ENCODE data around the gene EPHA8. TPM values are rescaled to one million over a fixed set of nuclear protein-coding genes. Genes with fewer than 3 reads are reported as not detected.

Gene EPHA8
- total and polyA plus RNA-seq, 5 experiments from 2014 or later, result not detected

DNA sequence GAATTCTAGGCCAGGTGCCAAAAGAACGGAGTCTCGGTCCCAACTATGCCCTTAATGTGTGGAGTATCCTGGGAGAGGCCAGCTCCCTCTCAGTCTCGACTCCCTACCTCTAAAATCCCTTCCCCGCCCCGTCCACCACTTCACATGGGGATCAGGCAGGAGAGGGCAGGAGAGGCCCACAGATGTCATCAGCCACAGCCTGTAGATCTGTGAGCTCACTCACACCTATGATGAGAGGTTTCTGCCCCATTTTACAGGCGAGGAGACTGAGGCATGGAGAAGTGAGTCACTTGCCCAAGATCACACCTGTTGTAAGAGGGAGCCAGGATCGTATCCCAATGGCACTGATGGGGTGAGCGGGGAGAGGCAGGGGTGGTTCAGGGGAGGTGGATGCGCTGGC is 20.4 kb upstream of the EPHA8 start:
- no peak overlapping the region for H3K27ac Mint-ChIP-seq
- peak overlapping the region in 1 of 10 donors; percentile 12 for H3K4me3 Mint-ChIP-seq
- peaks cover 3 to 21% (median 17%) of the 10 kb centered on the region in 5 donors for H3K27me3 Mint-ChIP-seq
- ATAC-seq, result no peak
- POLR2A ChIA-PET, result no interaction called here
- H3K4me1 Mint-ChIP-seq, result peaks cover 16 to 22% (median 19%) of the 10 kb centered on the region in 4 donors
- no peaks in the 10 kb centered on the region for H3K9me3 Mint-ChIP-seq
- H3K36me3 Mint-ChIP-seq, result no peaks in the 10 kb centered on the region
- DNase-seq, result no peak

DNA sequence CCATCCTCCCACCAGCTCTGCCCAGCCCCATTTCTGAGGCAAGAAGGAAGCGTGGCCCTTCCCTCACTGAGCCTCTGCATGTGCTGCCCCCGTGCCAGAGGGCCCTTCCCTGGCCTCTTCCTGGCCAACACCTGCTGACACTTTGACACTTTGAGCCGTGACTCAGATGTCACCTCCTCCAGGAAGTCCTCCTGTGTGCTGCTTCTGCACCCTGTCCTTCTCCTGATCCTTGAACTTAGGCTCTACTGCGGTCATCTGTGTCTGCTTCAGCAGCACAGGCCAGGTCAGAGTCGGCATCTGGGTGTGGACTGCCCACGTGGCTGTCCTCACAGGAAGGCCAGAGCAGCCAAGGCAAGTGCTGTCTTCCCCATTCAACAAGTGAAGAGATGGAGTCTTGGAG is 19.6 kb upstream of the EPHA8 start:
- H3K36me3 Mint-ChIP-seq, result no peaks in the 10 kb centered on the region
- DNase-seq (no peak), ATAC-seq (no peak)
- H3K9me3 Mint-ChIP-seq, result no peaks in the 10 kb centered on the region
- H3K27ac Mint-ChIP-seq, result peak overlapping the region in 1 of 10 donors; percentile 80
- H3K4me1 Mint-ChIP-seq, result peaks cover 13 to 20% (median 15%) of the 10 kb centered on the region in 4 donors
- no peak overlapping the region for H3K4me3 Mint-ChIP-seq
- peaks cover 6 to 28% (median 25%) of the 10 kb centered on the region in 5 donors for H3K27me3 Mint-ChIP-seq
- POLR2A ChIA-PET, result no interaction called here

DNA sequence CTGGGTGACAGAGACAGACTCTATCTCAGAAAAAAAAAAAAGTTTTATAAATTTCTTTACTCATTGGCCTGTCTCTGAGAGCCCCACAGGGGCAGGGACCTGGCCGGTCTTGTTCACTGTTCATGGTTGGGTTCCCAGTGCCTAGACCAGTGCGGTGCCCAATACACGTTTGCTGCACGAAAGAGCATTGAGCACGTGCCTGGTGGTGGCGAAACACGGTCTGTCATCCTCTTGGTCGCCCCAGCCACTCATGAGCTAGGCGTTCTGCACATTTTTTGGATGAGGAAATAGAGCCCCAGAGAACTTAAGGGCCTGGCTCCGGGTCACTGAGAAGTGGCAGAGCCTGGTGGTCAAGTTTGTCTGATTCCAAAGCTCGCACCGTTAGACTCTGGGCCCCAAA is 18.7 kb upstream of the EPHA8 start:
- no peak overlapping the region for H3K4me3 Mint-ChIP-seq
- H3K27ac Mint-ChIP-seq, result no peak overlapping the region
- no peaks in the 10 kb centered on the region for H3K36me3 Mint-ChIP-seq
- ATAC-seq, result no peak
- H3K9me3 Mint-ChIP-seq, result no peaks in the 10 kb centered on the region
- POLR2A ChIA-PET, result no interaction called here
- no peak for DNase-seq
- H3K4me1 Mint-ChIP-seq, result peaks cover 4 to 12% (median 9%) of the 10 kb centered on the region in 4 donors
- H3K27me3 Mint-ChIP-seq, result peaks cover 11 to 38% (median 33%) of the 10 kb centered on the region in 5 donors

DNA sequence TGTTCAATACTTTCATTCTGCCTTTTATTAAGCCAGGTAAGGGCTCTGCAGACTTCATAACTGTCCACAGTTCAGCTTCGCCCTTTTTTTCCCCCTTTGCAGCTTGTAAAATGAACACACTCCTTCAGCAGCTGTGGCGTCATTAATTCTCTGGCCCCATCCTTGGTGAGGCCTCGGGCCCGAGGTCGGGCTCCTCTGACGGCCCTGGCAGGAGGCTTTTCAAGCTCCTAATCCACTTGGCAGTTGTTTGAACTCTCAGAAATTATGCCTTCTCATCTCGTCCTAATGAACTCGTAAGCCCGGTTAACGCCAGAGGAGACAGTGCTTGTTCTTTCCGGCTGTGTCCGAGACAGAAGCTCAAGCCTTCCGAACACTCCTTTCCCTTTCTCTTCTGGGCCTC is 18.1 kb upstream of the EPHA8 start:
- H3K27me3 Mint-ChIP-seq, result peaks cover 12 to 41% (median 35%) of the 10 kb centered on the region in 5 donors
- DNase-seq (no peak), ATAC-seq (no peak)
- POLR2A ChIA-PET, result no interaction called here
- peaks cover 0 to 10% (median 5%) of the 10 kb centered on the region in 4 donors for H3K4me1 Mint-ChIP-seq
- H3K36me3 Mint-ChIP-seq, result no peaks in the 10 kb centered on the region
- H3K9me3 Mint-ChIP-seq, result no peaks in the 10 kb centered on the region
- no peak overlapping the region for H3K4me3 Mint-ChIP-seq
- H3K27ac Mint-ChIP-seq, result no peak overlapping the region

DNA sequence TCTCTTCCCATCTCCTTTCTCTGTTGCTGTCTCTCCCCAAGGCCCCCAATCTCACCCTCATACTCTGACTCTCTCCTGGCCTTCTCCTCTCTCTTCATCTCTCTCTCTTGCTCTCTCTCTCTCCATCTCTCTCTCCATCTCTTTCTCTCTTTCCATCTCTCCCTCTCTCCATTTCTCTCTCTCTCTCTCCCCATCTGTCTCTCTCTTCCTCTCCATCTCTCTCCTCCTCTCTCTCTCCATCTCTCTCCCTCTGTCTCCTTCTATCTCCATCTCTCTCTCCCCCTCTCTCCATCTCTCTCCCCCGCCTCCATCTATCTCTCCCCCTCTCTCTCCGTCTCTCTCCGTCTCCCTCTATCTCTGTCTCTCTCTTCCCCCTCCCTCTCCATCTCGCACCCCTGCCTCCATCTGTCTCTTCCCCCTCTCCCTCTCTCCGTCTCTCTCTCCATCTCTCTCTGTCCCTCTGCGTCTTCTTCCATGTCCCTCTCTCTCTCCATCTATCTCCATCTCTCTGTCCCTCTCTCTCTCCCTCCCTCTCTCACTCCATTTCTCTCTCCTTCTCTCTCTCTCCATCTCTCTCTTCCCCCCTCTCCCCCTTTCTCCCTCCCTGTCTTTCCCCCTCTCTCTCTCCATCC is 16.0 kb upstream of the EPHA8 start:
- no peak overlapping the region for H3K27ac Mint-ChIP-seq
- POLR2A ChIA-PET, result no interaction called here
- H3K4me1 Mint-ChIP-seq, result peaks cover 0 to 4% (median 0%) of the 10 kb centered on the region in 4 donors
- H3K9me3 Mint-ChIP-seq, result no peaks in the 10 kb centered on the region
- peaks cover 14 to 59% (median 45%) of the 10 kb centered on the region in 5 donors for H3K27me3 Mint-ChIP-seq
- ATAC-seq (no peak), DNase-seq (no peak)
- H3K4me3 Mint-ChIP-seq, result no peak overlapping the region
- H3K36me3 Mint-ChIP-seq, result no peaks in the 10 kb centered on the region

DNA sequence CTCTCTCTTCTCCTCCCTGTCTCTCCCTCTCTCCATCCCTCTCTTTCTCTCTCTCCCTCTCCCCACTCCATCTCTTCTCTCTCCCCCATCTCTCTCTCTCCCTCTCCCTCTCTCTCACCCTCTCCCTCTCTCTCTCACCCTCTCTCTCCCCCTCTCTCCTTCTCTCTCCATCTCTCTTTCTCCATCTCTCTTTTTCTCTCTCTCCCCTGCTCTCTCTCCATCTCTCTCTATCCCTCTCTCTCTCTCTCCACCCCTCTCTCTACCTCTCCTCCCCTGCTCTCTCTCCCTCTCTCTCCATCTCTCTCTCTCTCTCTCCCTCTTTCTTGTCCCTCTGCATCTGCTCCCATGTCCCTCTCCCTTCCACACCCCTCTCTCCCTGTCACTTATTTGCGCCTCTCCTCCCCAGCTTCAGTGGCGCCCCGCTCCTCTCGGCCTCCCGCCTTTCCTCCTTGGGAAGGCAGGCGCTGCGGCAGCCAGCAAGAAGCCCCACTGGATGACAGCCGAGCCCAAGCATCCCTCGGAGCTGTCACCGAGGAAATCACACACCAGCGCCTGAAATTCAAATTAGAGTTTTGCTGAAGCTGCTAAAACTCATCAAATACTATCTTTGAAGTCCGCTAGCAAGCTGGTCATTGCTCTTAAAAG is 15.3 kb upstream of the EPHA8 start:
- no peaks in the 10 kb centered on the region for H3K36me3 Mint-ChIP-seq
- POLR2A ChIA-PET, result no interaction called here
- no peak for DNase-seq
- H3K9me3 Mint-ChIP-seq, result no peaks in the 10 kb centered on the region
- peaks cover 16 to 65% (median 52%) of the 10 kb centered on the region in 5 donors for H3K27me3 Mint-ChIP-seq
- H3K27ac Mint-ChIP-seq, result no peak overlapping the region
- ATAC-seq, result no peak
- no peak overlapping the region for H3K4me3 Mint-ChIP-seq
- H3K4me1 Mint-ChIP-seq, result peaks cover 0 to 4% (median 0%) of the 10 kb centered on the region in 4 donors

DNA sequence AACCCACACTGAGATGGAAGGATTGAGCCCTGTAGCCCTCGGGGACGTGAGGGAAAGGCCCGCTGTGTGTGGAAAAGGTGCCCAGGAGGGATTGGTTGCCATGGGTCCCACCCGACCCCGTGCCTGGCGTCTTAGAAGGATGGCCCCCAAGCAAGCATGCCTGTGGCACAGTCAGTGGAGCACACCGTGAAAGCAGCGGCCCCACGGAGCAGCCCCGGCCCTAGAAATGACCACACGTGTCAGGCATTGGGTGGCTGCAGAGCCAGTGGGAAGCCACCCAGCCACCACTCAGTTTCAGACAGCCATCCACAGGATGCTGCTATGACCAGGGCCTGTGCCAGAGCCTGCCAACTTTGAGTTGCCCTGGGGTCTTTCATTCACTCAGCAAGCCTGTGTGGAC is 13.3 kb upstream of the EPHA8 start:
- H3K4me1 Mint-ChIP-seq, result peaks cover 0 to 4% (median 4%) of the 10 kb centered on the region in 4 donors
- POLR2A ChIA-PET, result no interaction called here
- H3K27ac Mint-ChIP-seq, result no peak overlapping the region
- H3K4me3 Mint-ChIP-seq, result no peak overlapping the region
- H3K36me3 Mint-ChIP-seq, result no peaks in the 10 kb centered on the region
- no peak for ATAC-seq
- H3K27me3 Mint-ChIP-seq, result peaks cover 18 to 83% (median 59%) of the 10 kb centered on the region in 5 donors
- DNase-seq, result peak in 1 of 10 donors; percentile 48
- H3K9me3 Mint-ChIP-seq, result no peaks in the 10 kb centered on the region

DNA sequence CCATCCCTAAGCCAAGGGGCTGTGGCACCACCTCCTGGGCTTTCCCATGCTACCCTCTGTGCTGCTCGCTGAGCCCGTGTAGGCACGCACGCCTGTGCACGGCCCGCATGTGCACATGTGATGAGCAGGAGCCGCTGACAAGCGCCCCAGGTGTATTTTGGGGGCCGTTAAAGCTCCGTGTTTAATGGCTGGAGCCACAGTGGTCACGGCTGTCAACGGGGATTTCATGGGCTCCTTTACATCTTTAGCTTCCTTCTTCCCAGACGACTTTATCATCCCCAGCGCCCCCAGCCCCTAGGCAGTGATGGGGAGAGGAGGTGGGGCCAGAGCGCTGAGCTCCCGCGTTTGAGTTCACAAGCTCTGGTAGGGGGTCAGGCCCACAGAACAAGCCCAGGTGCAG is 11.7 kb upstream of the EPHA8 start:
- peaks cover 0 to 6% (median 4%) of the 10 kb centered on the region in 4 donors for H3K4me1 Mint-ChIP-seq
- POLR2A ChIA-PET, result no interaction called here
- peaks cover 24 to 93% (median 65%) of the 10 kb centered on the region in 5 donors for H3K27me3 Mint-ChIP-seq
- ATAC-seq, result no peak
- no peaks in the 10 kb centered on the region for H3K9me3 Mint-ChIP-seq
- DNase-seq, result peak in 1 of 10 donors; percentile 45
- no peak overlapping the region for H3K4me3 Mint-ChIP-seq
- H3K27ac Mint-ChIP-seq, result no peak overlapping the region
- no peaks in the 10 kb centered on the region for H3K36me3 Mint-ChIP-seq

DNA sequence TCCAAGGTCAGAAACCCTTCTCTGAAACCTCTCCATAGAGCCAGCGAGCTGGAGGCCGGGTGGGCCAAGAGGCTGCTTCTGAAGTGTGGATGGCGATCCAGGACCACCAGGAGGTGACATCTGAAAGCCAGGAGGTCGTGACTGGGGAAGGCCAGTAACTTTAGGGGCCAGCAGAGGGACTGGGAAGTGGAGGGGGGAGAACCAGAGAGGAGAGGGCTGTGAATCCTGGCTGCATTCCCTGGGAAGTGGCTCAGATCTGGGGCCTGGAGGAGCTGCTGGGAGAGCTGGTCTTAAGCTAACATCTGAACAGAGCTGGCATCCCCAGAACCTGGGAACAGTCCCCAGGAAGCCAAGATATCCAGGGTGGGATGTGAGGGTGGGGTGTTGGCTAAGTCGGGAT is 11.3 kb upstream of the EPHA8 start:
- DNase-seq, result no peak
- peaks cover 0 to 6% (median 3%) of the 10 kb centered on the region in 4 donors for H3K4me1 Mint-ChIP-seq
- no peaks in the 10 kb centered on the region for H3K36me3 Mint-ChIP-seq
- no peak overlapping the region for H3K27ac Mint-ChIP-seq
- no peak overlapping the region for H3K4me3 Mint-ChIP-seq
- no peak for ATAC-seq
- H3K9me3 Mint-ChIP-seq, result no peaks in the 10 kb centered on the region
- POLR2A ChIA-PET, result no interaction called here
- peaks cover 25 to 93% (median 66%) of the 10 kb centered on the region in 5 donors for H3K27me3 Mint-ChIP-seq

DNA sequence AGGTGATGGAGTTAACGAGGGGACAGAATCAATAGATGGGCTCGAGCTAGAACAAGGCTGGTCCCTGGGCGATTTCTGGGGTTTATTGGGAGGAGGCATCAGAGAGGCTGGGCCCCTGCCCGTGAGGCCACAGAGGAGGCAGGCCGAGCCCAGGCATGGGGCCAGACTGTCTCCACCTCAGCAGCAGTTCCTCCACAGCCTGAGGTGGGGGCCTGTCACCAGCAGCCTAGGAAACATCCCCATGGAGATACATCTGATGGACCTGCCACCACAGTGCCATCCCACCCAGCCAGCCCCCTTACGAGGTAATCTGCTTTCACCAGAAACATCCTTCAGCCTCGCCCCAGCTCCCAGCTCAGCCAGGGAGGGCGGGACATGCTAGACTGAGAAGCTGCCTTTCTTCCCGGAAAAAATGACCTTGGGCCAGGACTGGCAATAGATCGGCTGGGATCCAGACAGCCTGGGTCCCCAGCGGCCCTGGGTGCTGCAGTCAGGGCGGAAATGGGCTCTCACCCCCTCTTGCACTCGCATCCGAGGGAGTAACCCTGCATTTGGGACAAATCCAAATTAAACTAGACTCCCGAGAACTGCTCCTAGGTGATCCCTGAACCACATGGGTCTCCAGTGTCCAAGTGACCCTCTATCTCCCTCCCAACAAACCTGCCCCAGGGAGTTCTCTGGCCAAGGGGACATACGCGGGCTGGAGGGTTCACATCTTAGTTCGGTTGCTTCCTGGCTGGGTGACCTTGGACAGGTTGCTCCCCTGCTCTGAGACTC is 10.0 kb upstream of the EPHA8 start:
- no peak overlapping the region for H3K27ac Mint-ChIP-seq
- peaks cover 0 to 2% (median 0%) of the 10 kb centered on the region in 9 donors for H3K9me3 Mint-ChIP-seq
- POLR2A ChIA-PET, result no interaction called here
- peak in 1 of 10 donors; percentile 53 for DNase-seq
- ATAC-seq, result no peak
- H3K4me1 Mint-ChIP-seq, result peaks cover 0 to 6% (median 2%) of the 10 kb centered on the region in 4 donors
- H3K27me3 Mint-ChIP-seq, result peaks cover 29 to 89% (median 59%) of the 10 kb centered on the region in 5 donors
- no peak overlapping the region for H3K4me3 Mint-ChIP-seq
- no peaks in the 10 kb centered on the region for H3K36me3 Mint-ChIP-seq

DNA sequence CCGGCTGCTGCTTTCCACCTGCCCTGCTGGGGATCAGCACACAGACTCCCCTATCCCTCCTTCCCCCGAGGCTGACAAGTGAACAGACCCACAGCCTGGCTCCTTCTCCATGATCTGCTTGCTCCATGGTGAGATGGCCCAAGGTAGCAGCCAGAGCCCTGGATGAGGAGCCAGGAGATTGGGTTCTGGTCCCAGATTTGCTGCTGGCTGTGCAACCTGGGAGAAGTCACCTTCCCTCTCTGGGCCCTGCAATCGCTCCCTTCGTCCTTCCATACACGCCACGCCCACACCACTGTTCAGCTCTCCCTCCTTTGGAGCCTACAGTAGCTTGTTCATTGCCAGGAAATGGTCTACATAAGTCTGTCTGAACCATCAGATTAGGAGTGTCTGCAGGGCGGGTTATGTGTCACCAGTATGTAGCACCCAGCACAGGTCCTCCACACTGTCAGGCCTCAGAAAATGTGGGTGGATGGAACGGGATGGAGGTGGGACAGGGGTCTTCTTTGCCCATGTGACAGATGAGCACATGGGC is 9.2 kb upstream of the EPHA8 start:
- no peaks in the 10 kb centered on the region for H3K36me3 Mint-ChIP-seq
- no peak overlapping the region for H3K4me3 Mint-ChIP-seq
- peaks cover 0 to 2% (median 0%) of the 10 kb centered on the region in 9 donors for H3K9me3 Mint-ChIP-seq
- peak in 1 of 10 donors; percentile 15 for DNase-seq
- H3K4me1 Mint-ChIP-seq, result peaks cover 0 to 6% (median 2%) of the 10 kb centered on the region in 4 donors
- no peak for ATAC-seq
- H3K27ac Mint-ChIP-seq, result peak overlapping the region in 1 of 10 donors; percentile 56
- POLR2A ChIA-PET, result no interaction called here
- peaks cover 25 to 86% (median 53%) of the 10 kb centered on the region in 5 donors for H3K27me3 Mint-ChIP-seq

DNA sequence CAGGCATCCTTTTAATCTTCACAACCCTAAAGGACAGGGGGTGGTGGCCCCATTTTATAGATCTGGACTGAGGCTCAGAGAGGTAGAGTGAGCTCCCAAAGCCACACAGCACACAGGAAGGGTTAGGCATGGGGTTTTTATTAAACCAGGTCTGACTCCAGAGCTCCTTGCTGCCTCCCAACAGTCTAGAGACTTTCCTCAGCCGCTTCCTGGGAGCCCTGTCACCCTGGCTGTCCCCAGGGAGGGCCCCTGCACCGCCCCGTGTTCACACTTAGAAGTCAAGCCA is 8.0 kb upstream of the EPHA8 start:
- Mint-ChIP-seq H3K4me1 (peaks cover 0 to 6% (median 2%) of the 10 kb centered on the region in 4 donors), H3K27me3 (peaks cover 23 to 86% (median 44%) of the 10 kb centered on the region in 5 donors), H3K4me3 (no peak overlapping the region), H3K9me3 (peaks cover 0 to 2% (median 0%) of the 10 kb centered on the region in 9 donors), H3K36me3 (no peaks in the 10 kb centered on the region), H3K27ac (peak overlapping the region in 1 of 10 donors; percentile 23)
- DNase-seq (peak in 1 of 10 donors; percentile 42), ATAC-seq (no peak)
- POLR2A ChIA-PET, result no interaction called here
